Measurements from ENCODE around the gene TNXB.

The TNXB gene

GRCh38 chr6:32076321-32076809, 32.8 kb downstream of the TNXB start:
- Histone ChIP-seq H3K27me3 (replicated peaks; ENCODE audit: control insufficient read depth, insufficient read depth, low read length) (peaks cover 2% of the 10 kb centered on the region), H3K36me3 (ENCODE audit: control insufficient read depth, insufficient read depth, low read length) (no peaks in the 10 kb centered on the region), H3K4me3 (replicated peaks; ENCODE audit: low read depth, low read length) (no peak overlapping the region)
- TF ChIP-seq CTCF (IDR thresholded peaks at IDR 0.05; ENCODE audit: insufficient read depth, low read length, poor library complexity, severe bottlenecking) = no peak
- DNase-seq (ENCODE audit: extremely low read depth, insufficient read length) = no peak

GRCh38 chr6:32075781-32076180, 33.4 kb downstream of the TNXB start:
- no peak overlapping the region for H3K4me3 ChIP-seq (replicated peaks; ENCODE audit: low read depth, low read length)
- no peak for TF ChIP-seq CTCF (IDR thresholded peaks at IDR 0.05; ENCODE audit: insufficient read depth, low read length, poor library complexity, severe bottlenecking)
- no peaks in the 10 kb centered on the region for H3K36me3 ChIP-seq (ENCODE audit: control insufficient read depth, insufficient read depth, low read length)
- H3K27me3 ChIP-seq (replicated peaks; ENCODE audit: control insufficient read depth, insufficient read depth, low read length) = peaks cover 2% of the 10 kb centered on the region
- no peak for DNase-seq (ENCODE audit: extremely low read depth, insufficient read length)

- no peak for DNase-seq (ENCODE audit: extremely low read depth, insufficient read length)
- Histone ChIP-seq H3K27me3 (replicated peaks; ENCODE audit: control insufficient read depth, insufficient read depth, low read length) (peaks cover 2% of the 10 kb centered on the region), H3K4me3 (replicated peaks; ENCODE audit: low read depth, low read length) (no peak overlapping the region), H3K36me3 (ENCODE audit: control insufficient read depth, insufficient read depth, low read length) (no peaks in the 10 kb centered on the region)
- no peak for TF ChIP-seq CTCF (IDR thresholded peaks at IDR 0.05; ENCODE audit: insufficient read depth, low read length, poor library complexity, severe bottlenecking)
These were observed 34.1 kb downstream of the TNXB start for GRCh38 chr6:32074996-32075532.

GRCh38 chr6:32073613-32074012, 35.5 kb downstream of the TNXB start:
- H3K27me3 ChIP-seq (replicated peaks; ENCODE audit: control insufficient read depth, insufficient read depth, low read length) = peaks cover 2% of the 10 kb centered on the region
- H3K4me3 ChIP-seq (replicated peaks; ENCODE audit: low read depth, low read length) = no peak overlapping the region
- TF ChIP-seq CTCF (IDR thresholded peaks at IDR 0.05; ENCODE audit: insufficient read depth, low read length, poor library complexity, severe bottlenecking) = no peak
- no peak for DNase-seq (ENCODE audit: extremely low read depth, insufficient read length)
- no peaks in the 10 kb centered on the region for H3K36me3 ChIP-seq (ENCODE audit: control insufficient read depth, insufficient read depth, low read length)

GRCh38 chr6:32073101-32073500, 36.0 kb downstream of the TNXB start:
- H3K27me3 ChIP-seq (replicated peaks; ENCODE audit: control insufficient read depth, insufficient read depth, low read length) = peaks cover 2% of the 10 kb centered on the region
- DNase-seq (ENCODE audit: extremely low read depth, insufficient read length) = no peak

More at GRCh38 chr6:32073101-32073500, 36.0 kb downstream of the TNXB start:
- Histone ChIP-seq H3K4me3 (replicated peaks; ENCODE audit: low read depth, low read length) (no peak overlapping the region), H3K36me3 (ENCODE audit: control insufficient read depth, insufficient read depth, low read length) (no peaks in the 10 kb centered on the region)
- TF ChIP-seq CTCF (IDR thresholded peaks at IDR 0.05; ENCODE audit: insufficient read depth, low read length, poor library complexity, severe bottlenecking) = no peak
